ENCODE measurements around the gene FBLN1.

Gene FBLN1

GRCh38 chr22:45574069-45574703 is 71.5 kb downstream of the FBLN1 start:
- no peak for DNase-seq

GRCh38 chr22:45575173-45575572 is 72.5 kb downstream of the FBLN1 start:
- no peak for DNase-seq

- DNase-seq = no peak
These were observed 73.1 kb downstream of the FBLN1 start for GRCh38 chr22:45575607-45576272.

GRCh38 chr22:45576273-45576625 is 73.6 kb downstream of the FBLN1 start:
- no peak for DNase-seq

- no peak for DNase-seq
These were observed 74.2 kb downstream of the FBLN1 start for GRCh38 chr22:45576730-45577464.

- peak; percentile 44 to 88 for DNase-seq
These were observed 75.3 kb downstream of the FBLN1 start for GRCh38 chr22:45577746-45578523.

GRCh38 chr22:45578524-45579147 is 76.0 kb downstream of the FBLN1 start:
- DNase-seq = no peak

GRCh38 chr22:45579306-45579705 is 76.6 kb downstream of the FBLN1 start:
- DNase-seq = no peak

- no peak for DNase-seq
These were observed 77.4 kb downstream of the FBLN1 start for GRCh38 chr22:45579806-45580725.

- no peak for DNase-seq
These were observed 78.2 kb downstream of the FBLN1 start for GRCh38 chr22:45580726-45581381.

GRCh38 chr22:45581549-45582080 is 78.9 kb downstream of the FBLN1 start:
- no peak for DNase-seq

GRCh38 chr22:45582236-45582954 is 79.7 kb downstream of the FBLN1 start:
- DNase-seq = no peak

GRCh38 chr22:45582955-45583320 is 80.3 kb downstream of the FBLN1 start:
- no peak for DNase-seq

GRCh38 chr22:45583504-45583903 is 80.8 kb downstream of the FBLN1 start:
- no peak for DNase-seq

GRCh38 chr22:45584121-45584570 is 81.5 kb downstream of the FBLN1 start:
- DNase-seq = no peak

GRCh38 chr22:45584621-45585436 is 82.1 kb downstream of the FBLN1 start:
- no peak for DNase-seq

GRCh38 chr22:45585437-45585755 is 82.7 kb downstream of the FBLN1 start:
- DNase-seq = no peak

GRCh38 chr22:45585946-45586540 is 83.4 kb downstream of the FBLN1 start:
- DNase-seq = no peak
